Osteocyte (in vitro differentiated cells): ENCODE results near the gene MAP3K4. TPM values are rescaled to one million over a fixed set of nuclear protein-coding genes. Genes with fewer than 3 reads are reported as not detected.

Experiments
- DNase-seq: peaks from one replicate; pipeline ENCODE4 v3.0.0; 2021; ENCODE audit warnings: mixed read lengths; ENCODE audit not compliant: unreplicated experiment; ENCODE audit errors: extremely low spot score
- H3K27ac Mint-ChIP-seq: one replicate; pipeline ENCODE4 v1.8.0; 2021; ENCODE audit warnings: mild to moderate bottlenecking, mixed read lengths; ENCODE audit not compliant: unreplicated experiment
- H3K27me3 Mint-ChIP-seq: one replicate; pipeline ENCODE4 v1.8.0; 2021; ENCODE audit warnings: mixed read lengths; ENCODE audit not compliant: unreplicated experiment
- H3K36me3 Mint-ChIP-seq: one replicate; pipeline ENCODE4 v1.8.0; 2021; ENCODE audit warnings: mixed read lengths; ENCODE audit not compliant: unreplicated experiment
- H3K4me1 Mint-ChIP-seq: one replicate; pipeline ENCODE4 v1.8.0; 2021; ENCODE audit warnings: mixed read lengths; ENCODE audit not compliant: unreplicated experiment
- H3K4me3 Mint-ChIP-seq: one replicate; pipeline ENCODE4 v1.8.0; 2021; ENCODE audit warnings: mild to moderate bottlenecking, moderate library complexity, mixed read lengths; ENCODE audit not compliant: unreplicated experiment
- H3K9me3 Mint-ChIP-seq: one replicate; pipeline ENCODE4 v1.8.0; 2021; ENCODE audit warnings: mixed read lengths; ENCODE audit not compliant: unreplicated experiment
- CTCF ChIP-seq: fragments of 200-600 bp; sonication (generic); IDR thresholded peaks from 2 replicates; pipeline ENCODE4 v1.5.0; 2021; ENCODE audit warnings: antibody characterized with exemption, mild to moderate bottlenecking, moderate library complexity
- total RNA-seq: library from RNA; stranded (reverse); gene quantifications from 2 replicates; pipeline ENCODE4 v1.2.1, GENCODE V29; 2021

MAP3K4 gene
- total RNA-seq, 1 donor from 2014 or later = 20.7 TPM

- no peaks in the 10 kb centered on the region for H3K9me3 Mint-ChIP-seq
- no peak for DNase-seq
- no peak overlapping the region for H3K4me3 Mint-ChIP-seq
- no peak overlapping the region for H3K27ac Mint-ChIP-seq
- peaks cover 8% of the 10 kb centered on the region for H3K4me1 Mint-ChIP-seq
- H3K27me3 Mint-ChIP-seq = no peaks in the 10 kb centered on the region
- H3K36me3 Mint-ChIP-seq = peaks cover 4% of the 10 kb centered on the region
- TF ChIP-seq CTCF = no peak
Observed at GRCh38 chr6:161061576-161061975, 70.0 kb downstream of the MAP3K4 start.

GRCh38 chr6:161064915-161065314 lies 73.3 kb downstream of the MAP3K4 start:
- Mint-ChIP-seq H3K36me3 (peaks cover 6% of the 10 kb centered on the region), H3K27ac (no peak overlapping the region), H3K4me1 (peaks cover 3% of the 10 kb centered on the region), H3K27me3 (no peaks in the 10 kb centered on the region), H3K9me3 (no peaks in the 10 kb centered on the region), H3K4me3 (no peak overlapping the region)
- no peak for DNase-seq
- no peak for TF ChIP-seq CTCF

- no peak overlapping the region for H3K27ac Mint-ChIP-seq
- H3K4me1 Mint-ChIP-seq = peaks cover 3% of the 10 kb centered on the region
- DNase-seq = no peak
- H3K4me3 Mint-ChIP-seq = no peak overlapping the region
- H3K9me3 Mint-ChIP-seq = no peaks in the 10 kb centered on the region
- peaks cover 10% of the 10 kb centered on the region for H3K36me3 Mint-ChIP-seq
- no peaks in the 10 kb centered on the region for H3K27me3 Mint-ChIP-seq
- no peak for TF ChIP-seq CTCF
Observed at GRCh38 chr6:161066511-161066910, 74.9 kb downstream of the MAP3K4 start.

GRCh38 chr6:161067749-161068148 lies 76.2 kb downstream of the MAP3K4 start:
- H3K4me3 Mint-ChIP-seq = no peak overlapping the region
- peaks cover 9% of the 10 kb centered on the region for H3K36me3 Mint-ChIP-seq
- H3K27ac Mint-ChIP-seq = no peak overlapping the region
- peaks cover 3% of the 10 kb centered on the region for H3K4me1 Mint-ChIP-seq
- no peak for TF ChIP-seq CTCF
- no peaks in the 10 kb centered on the region for H3K27me3 Mint-ChIP-seq
- no peak for DNase-seq
- H3K9me3 Mint-ChIP-seq = no peaks in the 10 kb centered on the region

GRCh38 chr6:161068321-161068741 lies 76.8 kb downstream of the MAP3K4 start:
- H3K4me3 Mint-ChIP-seq = no peak overlapping the region
- no peak overlapping the region for H3K27ac Mint-ChIP-seq
- no peaks in the 10 kb centered on the region for H3K9me3 Mint-ChIP-seq
- H3K4me1 Mint-ChIP-seq = peaks cover under 1% of the 10 kb centered on the region
- no peaks in the 10 kb centered on the region for H3K27me3 Mint-ChIP-seq
- DNase-seq = no peak
- no peak for TF ChIP-seq CTCF
- peaks cover 12% of the 10 kb centered on the region for H3K36me3 Mint-ChIP-seq
